Stimulated activated CD8-positive, alpha-beta memory T cell treated with anti-CD3 and anti-CD28 coated beads, Interleukin-7, amount 100 ng/mL, for 4 hours (primary cell): Measurements from ENCODE around the gene C4BPB.
"Not testable (repeated sequence)": the region's sequence is repeated elsewhere in the genome, so short reads cannot be mapped to it uniquely, and the experiment has no call there.

Experiments used
- DNase-seq, 2 donors: peaks; one replicate each; pipeline ENCODE4 v3.0.0-alpha.2; 2020; ENCODE audit warnings: low read depth in 2 of 2

Gene C4BPB, protein sequence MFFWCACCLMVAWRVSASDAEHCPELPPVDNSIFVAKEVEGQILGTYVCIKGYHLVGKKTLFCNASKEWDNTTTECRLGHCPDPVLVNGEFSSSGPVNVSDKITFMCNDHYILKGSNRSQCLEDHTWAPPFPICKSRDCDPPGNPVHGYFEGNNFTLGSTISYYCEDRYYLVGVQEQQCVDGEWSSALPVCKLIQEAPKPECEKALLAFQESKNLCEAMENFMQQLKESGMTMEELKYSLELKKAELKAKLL

DNA sequence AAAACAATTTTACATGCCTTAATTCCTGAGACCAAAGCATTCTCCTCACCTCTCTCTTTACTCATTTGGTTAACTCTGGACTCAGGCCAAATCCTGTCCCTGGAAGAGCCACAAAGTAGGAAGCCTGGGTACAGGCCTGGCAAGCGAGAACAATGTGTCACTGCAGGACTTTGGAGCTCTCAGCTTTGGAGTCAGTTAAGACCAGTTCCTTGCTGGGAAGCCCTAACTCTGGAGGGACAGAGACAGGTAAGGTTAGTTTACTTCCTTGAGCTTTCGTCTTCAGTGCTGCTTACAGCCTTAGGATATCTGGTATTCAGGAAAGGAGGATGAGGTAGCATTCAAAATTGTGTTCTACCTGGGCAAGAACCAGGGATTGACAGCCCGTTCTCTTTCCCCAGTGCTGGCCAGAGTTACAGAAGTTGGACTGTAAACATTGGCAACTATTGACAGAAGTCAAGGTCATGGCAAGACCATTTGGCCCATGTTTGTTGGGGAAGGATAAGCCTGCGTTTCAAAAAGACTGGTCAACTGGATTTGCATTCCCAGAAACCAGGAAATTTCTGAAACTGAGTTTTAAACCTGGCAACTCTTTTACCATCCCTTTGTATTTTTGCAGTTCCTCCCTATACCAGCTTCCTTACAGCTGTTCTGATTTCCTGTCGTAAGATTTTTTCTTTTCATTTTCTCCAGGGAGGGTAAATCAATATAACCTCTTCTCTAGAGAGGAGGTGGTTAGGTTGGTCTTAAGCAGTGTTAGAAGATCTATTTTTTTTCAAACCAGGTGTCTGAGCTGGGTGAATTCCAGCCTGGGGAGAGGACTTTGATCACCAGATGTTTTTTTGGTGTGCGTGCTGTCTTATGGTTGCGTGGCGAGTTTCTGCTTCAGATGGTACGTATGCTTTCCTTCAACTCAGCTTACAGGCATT, at the start of gene C4BPB:
Gene C4BPB (plus strand): TSS at position 160 of the 926 bp plus-strand sequence. CDS start 672 bp downstream, at position 832.
- no peak for DNase-seq

DNA sequence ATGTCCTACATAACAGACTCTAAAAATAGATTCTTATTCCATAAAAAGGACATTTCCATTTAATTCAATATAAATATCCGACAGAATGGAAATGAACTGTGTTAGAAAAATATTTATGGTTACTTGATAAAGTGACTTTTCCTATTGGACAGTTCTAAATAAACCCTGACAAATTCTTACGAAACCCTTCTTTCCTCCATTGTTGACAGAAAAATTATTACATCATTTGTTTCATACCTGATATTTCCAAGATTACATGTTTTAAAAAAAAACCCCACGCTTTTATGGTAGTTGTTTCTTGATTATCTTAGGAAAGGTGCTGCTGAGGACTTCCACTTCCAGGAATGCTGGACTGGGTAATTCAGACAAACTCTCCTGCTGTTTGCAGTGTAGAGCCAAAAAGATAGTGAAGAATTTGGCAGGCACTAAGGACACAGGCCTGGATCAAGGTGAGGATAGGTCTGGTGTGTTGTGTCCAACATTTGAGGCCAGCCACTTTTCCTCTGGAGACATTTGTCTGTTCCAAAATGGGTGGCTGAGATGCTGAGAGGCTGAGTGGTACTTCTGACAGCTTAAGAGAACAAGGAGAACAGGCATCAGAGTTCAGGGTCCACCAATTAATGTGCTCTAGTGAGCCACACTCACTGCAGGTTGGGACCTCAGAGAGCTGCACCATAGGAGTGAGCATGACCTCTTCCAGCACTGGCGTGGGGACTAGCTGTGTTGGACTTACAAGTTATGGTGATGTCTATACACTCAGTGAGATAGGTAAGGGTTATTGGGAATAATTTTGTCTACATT, 49.1 kb upstream of the C4BPB start:
- DNase-seq, result no peak

DNA sequence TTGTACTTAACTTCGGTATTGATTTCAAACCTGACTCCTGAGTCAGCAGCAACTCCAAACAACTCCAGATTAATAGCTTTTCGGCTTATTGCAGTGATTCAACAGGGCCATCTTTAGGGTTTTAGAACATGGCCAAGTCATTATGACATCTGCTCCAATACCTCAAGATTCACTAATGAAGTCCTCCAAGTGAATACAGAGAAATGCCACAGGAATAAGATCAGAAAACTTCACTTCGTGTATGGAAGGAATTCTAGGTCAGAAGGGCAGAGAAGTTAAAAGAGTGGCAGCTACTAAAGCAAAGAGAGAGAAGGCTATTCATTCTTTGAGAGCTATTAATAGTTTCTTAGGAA, 48.5 kb upstream of the C4BPB start:
- DNase-seq, result no peak

DNA sequence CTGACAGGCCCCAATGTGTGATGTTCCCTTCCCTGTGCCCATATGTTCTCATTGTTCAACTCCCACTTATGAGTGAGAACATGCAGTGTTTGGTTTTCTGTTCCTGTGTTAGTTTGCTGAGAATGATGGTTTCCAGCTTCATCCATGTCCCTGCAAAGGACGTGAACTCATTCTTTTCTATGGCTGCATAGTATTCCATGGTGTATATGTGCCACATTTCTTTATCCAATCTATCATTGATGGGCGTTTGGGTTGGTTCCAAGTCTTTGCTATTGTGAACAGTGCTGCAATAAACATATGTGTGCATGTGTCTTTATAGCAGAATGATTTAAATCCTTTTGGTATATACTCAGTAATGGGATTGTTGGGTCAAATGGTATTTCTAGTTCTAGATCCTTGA, 47.3 kb upstream of the C4BPB start:
- DNase-seq, result not testable (repeated sequence)

DNA sequence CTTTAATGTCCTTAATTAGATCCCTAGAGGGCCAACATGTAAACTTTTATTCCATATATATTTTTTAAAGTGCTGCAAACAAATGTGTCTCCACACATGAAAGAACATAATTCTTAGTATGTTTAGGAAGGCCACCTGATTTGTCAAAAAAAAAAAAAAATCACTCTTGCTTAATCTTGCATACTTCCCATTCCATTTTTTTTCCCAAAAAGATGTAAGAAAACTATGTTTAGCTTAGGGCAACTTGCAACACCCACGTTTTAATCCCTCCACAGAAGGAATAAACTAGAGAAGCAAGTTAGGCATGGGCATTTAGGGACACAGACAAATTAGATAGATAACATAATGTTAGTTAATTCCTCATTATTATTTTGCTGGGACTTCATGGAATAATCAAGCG, 43.2 kb upstream of the C4BPB start:
- no peak for DNase-seq

DNA sequence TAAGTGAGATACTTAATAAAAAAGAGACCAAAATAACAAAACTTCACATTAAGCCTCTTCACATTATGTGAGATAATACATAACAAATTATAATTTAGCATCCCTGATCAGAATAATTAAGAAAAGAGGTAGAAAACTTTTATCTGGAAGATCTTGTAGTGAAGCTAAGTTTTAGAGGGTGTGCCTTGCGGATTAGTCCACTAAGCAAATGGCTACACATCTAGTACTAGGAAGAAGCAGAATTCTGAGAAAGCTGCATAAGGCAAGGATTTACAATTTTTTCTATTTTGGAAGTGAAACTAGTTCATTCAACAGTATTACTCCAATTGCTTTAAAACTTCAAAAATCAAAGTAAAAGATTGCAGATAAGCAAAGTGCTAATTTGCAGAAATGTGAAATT, 41.2 kb upstream of the C4BPB start:
- DNase-seq, result no peak

DNA sequence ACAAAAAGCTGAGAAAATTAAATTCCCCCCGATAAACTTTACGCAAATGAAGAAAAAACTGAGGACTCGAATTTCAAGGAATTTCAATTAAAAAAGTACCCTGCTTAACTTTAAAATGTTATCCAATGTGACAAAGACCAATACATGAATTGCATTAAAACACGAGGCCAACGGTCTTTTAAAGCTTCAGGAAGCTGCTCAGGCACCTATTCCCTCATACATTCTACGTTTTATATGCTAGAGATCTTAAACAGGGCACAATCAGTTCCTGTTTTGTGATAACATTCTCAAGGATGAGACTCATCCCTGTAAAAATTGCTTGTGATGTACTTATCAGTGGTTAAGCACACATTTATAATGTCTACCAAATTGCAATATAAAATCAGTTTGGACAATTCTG, 40.6 kb upstream of the C4BPB start:
- DNase-seq, result no peak

DNA sequence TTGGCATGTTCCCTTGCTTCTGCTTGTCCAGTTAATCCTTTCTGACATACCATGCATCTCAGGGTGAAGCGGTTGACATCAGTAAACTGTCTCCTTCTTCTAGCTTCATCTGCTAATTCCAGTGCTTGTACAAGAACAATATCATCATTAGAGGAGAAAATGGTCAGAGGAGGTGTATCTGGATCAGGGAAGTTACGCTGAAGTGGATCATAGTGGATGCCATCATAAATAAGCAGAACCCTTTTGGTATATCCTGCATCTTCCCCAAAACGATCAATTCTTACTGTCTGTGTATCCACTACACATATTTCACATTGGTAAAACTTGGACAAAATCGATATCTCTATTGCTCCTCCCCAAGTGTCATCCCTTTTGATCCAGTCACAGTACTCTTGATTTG, 39.6 kb upstream of the C4BPB start:
- DNase-seq, result no peak

DNA sequence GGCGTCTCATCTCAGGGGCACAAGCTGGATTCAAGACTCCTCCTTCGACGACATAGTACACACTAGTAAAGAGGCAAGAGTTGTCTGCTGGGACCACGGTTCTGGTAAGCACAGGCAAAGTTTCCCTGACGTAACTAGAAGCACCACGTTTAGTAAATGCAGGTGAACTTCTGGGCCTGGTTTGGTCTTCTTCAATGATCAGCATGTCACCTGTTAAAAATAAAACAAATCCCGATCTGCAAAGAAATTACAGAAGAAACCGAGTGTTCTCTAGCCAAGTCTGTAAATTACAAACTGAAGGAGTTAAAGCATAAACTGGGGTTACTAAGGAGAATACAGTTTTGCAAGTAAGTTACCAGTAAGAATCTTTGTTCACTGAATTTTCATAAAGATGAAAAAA, 39.1 kb upstream of the C4BPB start:
- DNase-seq, result no peak

DNA sequence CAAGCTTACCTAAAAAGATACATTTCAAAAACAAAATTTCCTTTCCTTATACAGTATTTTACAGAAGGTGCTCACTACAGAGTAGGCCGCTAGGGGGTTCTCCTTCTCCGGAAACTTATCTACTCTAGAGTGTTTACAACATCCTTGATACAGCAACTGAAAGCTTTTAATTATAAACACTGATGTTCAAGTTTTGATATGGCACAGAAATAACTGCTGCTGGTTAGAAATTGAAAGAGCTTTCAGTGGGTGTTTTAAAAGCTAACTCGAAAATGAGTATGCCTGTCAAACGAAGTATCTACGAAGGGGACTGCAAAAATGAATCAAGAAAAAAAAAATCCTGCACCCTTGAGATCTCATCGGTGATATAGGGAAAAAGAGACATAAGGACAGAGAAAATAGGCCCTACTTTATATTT, 38.7 kb upstream of the C4BPB start:
- DNase-seq, result peak; percentile 26 to 33

DNA sequence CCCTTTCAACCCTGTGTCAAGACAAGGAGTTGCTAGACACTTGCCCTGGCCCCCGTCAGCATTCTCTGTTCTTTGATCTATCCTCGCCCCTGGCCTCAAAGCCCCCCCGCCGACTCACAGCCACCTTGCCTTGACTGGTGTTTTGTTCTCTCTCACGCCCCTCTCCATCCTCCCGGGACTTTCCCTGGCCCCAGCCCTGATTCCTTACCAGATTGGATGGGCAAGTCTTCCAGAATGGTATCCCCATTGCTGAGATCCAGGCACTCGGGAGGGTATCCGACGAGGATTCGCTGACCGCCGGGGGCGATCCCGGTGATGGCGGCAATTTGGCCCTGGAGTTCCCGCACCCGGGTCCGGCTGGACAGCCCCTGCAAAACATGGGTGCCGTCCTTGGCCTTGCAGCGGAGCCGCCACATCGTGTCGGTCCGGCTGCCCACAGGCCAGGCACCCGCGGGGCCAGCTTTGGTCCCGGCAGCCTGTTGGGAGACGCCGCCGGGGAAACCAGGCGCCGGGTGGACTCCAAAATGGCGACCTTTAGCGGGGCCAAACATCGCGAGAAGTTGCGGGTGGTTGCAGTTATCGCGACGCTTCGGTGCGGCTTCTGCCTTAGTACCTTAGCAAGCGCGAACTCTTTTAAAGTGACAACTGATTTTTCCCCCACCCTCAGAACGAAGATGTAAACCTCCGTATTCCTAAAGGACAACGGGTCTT, 38.0 kb upstream of the C4BPB start:
- peak; percentile 82 to 85 for DNase-seq

DNA sequence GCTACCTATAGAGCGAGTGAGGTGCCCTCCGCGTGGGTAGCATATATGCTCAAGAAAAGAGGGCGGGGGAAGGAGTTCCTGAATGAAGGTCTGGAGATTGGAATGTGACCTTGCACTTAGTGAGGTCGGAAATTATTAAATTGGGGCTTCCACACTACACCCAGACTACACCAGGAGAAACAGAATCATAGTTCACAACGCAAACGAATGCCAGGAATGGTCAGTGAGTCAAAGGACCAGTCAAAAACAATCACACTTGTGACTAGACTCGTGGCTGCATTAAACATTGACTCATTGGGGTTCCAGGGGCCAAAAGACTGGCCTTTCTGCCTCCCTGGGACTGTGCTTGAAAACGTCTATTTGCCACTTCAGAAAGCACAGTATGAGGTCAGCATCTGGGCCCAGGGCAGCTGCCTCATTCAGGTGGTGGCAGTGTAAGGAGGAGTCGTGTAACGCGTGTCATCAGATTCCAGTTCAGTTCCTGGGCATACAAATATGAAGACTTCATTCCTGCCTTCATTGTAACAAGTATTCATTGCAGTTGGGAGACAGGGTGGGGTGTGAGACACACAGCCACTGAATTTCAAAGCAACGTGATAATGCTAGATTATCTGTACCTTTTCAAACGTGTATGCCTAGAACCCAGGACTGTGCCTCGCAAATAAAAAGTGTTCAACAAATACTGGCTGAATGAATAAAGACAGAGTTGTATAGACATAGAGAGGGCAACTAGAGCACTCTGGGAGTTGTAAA, 37.3 kb upstream of the C4BPB start, which contains the start of gene YOD1:
Gene YOD1 (minus strand): TSS at position 18 of the 753 bp plus-strand sequence. CDS start 178 bp downstream, outside the sequence.
- DNase-seq, result no peak

DNA sequence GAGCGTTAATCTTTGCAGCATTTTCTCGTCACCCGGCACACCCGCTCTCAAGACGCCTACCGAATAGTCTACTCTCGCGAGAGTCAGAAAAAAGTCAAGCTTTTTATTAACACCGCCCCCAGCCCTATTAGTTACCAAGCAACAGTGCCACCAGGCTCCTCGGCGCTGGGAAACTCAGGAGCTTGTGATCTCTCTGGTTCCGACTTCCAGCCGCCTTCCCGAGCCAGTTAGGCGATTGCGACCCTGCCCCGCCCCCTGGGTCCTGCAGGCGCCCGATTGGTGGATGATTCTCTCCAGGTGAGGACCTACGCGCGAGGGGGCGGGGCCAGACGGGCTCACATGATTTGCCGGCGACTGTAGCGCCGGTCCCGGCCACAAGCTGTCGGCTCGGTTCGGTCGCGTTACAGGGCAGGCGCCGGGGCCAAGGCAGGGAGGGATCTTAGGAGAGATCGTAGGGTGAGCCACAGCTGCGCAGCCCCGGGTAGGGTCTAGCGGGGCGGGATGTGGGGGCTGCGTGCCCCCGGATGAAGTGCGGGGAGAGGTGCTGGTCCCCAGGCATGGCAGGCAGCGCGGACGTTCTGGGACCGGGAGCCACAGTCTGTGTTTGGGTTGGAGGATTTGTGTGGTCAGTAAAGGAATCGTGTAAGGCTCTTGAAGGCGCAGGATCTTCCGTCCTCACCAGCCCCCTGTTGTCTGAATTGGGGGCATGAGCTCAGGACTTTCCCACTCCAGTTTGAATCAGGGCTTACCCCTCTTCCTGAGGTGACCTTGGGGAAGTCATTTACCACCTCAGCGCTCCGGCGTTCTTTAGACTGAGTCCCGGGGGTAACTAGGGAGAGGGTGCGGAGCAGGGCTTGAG, 35.5 kb upstream of the C4BPB start, which contains the start of gene PFKFB2:
Gene PFKFB2 (plus strand): TSS at position 365 of the 859 bp plus-strand sequence. CDS start 1,443 bp downstream, outside the sequence.
- DNase-seq, result peak; percentile 90 to 92

DNA sequence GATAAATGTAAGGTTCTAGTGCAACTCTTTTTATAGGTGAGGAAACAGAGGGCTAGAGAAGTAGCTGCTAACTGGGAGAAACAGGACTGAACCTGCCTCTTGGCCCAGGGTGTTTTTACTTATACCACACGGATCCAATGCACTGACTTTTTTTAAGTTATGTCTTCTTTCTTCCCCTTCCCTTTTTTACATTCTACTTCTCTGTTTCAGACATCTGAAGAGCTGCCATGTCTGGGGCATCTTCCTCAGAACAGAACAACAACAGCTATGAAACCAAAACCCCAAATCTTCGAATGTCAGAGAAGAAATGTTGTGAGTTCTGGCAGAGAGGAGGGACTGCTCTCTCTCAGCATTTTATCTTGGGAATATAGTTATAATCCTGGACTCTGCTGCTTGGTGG, 34.2 kb upstream of the C4BPB start:
- DNase-seq, result no peak

DNA sequence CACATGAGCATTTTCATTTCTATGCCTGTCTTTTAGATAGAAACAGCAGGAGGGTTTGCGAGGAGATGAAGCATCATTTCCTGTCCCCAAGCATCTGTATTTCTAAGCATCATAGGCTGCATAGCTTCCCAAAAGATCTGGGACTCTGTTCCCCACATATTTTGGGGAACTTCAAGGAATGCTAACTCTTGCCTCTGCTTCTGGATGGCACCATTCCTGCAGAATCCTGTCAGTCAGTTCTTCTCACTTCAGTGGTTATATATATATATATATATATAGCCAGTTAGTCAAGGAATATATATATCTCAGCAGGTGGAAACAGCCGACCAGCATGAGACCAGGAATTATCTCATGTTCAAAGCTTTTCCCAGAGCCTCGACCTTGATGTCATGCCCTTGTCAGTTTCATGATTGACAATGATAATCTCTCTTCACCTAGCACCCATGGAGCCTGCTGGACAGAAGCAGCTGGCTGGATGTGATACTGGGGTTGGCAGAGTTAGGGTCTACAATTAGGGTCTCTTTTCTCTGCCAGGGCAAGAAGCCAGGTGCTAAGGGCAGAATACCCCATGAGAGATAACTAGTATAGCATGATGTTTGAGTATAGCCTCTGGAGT, 33.2 kb upstream of the C4BPB start:
- no peak for DNase-seq

DNA sequence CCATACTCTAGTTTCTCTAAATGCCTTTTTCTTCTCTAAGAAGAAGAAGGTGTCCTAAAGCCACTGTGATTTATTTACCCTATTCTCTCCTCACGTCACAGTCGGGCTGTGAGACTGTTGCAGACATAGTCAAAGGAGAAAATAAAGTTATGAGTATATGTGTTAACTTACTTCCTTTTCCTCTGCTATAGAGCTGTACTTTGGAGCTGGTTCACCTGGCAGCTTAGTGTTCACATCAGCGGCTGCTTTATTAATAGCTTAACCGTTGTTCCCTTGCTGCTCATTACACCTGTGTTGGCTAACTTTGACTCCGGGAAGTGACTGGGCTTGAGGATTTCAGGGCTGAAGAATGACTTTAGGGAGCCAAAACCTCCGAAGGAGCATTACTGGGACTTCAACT, 32.0 kb upstream of the C4BPB start:
- no peak for DNase-seq

DNA sequence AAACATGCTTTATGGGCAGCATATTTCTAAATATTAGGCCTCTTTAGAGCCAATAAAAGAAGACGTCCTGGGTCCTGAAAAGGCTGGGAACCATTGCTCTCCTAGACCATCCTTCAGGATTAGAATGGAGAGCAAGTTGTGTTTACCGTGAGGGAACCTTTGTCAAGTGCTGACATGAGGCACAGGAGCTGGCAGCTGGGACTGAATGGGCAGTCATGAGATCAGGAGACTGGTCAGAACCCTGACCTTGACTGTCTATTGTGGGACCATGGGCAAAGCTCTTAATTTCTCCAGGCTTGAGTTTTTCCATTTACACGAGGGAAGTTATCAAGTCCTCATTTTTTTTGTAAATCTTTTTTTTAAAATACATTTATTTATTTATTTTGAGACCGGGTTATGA, 30.4 kb upstream of the C4BPB start:
- no peak for DNase-seq

DNA sequence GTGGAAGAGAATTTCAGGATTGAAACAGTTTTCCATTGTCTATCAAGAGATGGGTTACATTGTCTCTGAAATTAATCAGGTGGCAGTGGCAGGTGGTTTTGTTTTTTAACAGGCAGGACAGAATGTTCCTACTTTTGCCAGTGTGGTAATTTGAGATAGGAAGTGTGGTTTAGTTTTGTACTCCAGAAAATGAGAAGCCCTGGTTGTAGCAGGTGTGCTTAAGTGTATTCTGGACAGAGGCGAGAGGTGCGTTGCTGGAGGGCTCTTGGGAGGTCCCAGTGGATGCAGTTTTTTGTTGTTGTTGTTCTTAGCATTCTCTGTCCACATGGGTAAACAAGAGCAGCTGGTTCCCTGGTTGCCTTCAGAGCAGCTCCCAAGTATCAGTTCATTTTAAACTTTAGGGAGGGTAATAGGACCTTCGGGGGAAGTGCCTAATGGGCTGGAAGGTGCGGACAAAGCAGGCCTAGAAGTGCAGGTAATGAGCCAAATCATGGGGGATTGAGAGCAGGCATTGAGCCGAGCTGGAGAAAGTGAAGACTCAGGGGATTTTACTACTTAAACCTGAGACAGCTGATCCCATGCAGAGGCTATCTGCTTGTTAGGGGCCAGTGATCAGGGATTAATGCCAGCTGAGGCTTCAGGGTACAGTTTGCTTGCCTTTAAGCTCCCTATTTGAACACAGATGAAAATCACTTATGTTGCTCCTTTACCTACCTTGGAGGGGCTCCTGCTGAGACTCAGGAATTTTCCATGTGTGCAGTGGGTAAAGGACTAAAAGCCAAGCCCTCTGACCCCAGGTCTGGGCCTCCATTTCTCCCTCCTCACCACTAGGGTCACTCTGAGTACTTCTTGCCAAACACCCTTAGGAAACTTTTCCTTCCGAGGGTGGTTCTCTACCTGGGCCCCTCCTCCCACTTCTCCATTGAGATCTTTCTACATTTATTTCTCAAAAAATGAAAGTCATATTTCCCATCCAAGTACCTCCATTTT, 29.5 kb upstream of the C4BPB start:
- DNase-seq, result no peak
